ENCODE measurements around the gene SCYGR3.

DNA sequence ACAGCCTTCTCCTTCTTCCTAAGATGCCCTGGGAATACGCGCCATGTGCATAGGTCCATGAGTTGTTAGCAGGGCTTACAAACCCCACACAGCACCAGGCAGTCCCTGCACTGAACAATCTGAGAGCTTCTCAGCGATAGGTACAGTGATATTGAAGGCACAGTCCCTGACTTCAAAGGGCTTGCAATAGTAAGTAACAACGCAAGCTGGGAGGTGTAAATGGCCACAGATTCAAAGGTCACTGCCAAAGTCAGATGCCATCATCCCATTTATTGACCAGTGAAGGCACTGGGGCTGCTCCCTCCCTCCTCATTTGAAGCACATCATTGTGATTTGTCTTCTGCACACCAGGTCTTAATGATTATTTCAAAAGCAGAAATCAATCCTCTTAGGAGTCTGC, 541 bp upstream of the SCYGR3 start:
- no peak for TF ChIP-seq EP300 (IDR thresholded peaks at IDR 0.05; ENCODE audit: borderline replicate concordance)
- TF ChIP-seq EGR1 (IDR thresholded peaks at IDR 0.05) = no peak
- TF ChIP-seq TAF1 (IDR thresholded peaks at IDR 0.05; ENCODE audit: low read depth) = no peak
- TF ChIP-seq, protein P1, sequence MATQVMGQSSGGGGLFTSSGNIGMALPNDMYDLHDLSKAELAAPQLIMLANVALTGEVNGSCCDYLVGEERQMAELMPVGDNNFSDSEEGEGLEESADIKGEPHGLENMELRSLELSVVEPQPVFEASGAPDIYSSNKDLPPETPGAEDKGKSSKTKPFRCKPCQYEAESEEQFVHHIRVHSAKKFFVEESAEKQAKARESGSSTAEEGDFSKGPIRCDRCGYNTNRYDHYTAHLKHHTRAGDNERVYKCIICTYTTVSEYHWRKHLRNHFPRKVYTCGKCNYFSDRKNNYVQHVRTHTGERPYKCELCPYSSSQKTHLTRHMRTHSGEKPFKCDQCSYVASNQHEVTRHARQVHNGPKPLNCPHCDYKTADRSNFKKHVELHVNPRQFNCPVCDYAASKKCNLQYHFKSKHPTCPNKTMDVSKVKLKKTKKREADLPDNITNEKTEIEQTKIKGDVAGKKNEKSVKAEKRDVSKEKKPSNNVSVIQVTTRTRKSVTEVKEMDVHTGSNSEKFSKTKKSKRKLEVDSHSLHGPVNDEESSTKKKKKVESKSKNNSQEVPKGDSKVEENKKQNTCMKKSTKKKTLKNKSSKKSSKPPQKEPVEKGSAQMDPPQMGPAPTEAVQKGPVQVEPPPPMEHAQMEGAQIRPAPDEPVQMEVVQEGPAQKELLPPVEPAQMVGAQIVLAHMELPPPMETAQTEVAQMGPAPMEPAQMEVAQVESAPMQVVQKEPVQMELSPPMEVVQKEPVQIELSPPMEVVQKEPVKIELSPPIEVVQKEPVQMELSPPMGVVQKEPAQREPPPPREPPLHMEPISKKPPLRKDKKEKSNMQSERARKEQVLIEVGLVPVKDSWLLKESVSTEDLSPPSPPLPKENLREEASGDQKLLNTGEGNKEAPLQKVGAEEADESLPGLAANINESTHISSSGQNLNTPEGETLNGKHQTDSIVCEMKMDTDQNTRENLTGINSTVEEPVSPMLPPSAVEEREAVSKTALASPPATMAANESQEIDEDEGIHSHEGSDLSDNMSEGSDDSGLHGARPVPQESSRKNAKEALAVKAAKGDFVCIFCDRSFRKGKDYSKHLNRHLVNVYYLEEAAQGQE (IDR thresholded peaks at IDR 0.05; ENCODE audit: low read depth) = no peak
- TF ChIP-seq TEAD4 (IDR thresholded peaks at IDR 0.05) = no peak
- TF ChIP-seq TCF12 (IDR thresholded peaks at IDR 0.05; ENCODE audit: low read depth) = no peak
- TF ChIP-seq NFIC (IDR thresholded peaks at IDR 0.05) = no peak
- no peak for TF ChIP-seq RAD21 (IDR thresholded peaks at IDR 0.05; ENCODE audit: low read depth)
- TF ChIP-seq CEBPB (IDR thresholded peaks at IDR 0.05) = no peak
- TF ChIP-seq CREB1 (IDR thresholded peaks at IDR 0.05; ENCODE audit: low read depth) = no peak
- TF ChIP-seq, protein P2, sequence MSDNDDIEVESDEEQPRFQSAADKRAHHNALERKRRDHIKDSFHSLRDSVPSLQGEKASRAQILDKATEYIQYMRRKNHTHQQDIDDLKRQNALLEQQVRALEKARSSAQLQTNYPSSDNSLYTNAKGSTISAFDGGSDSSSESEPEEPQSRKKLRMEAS (IDR thresholded peaks at IDR 0.05) = no peak
- TF ChIP-seq, protein P3, sequence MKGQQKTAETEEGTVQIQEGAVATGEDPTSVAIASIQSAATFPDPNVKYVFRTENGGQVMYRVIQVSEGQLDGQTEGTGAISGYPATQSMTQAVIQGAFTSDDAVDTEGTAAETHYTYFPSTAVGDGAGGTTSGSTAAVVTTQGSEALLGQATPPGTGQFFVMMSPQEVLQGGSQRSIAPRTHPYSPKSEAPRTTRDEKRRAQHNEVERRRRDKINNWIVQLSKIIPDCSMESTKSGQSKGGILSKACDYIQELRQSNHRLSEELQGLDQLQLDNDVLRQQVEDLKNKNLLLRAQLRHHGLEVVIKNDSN (IDR thresholded peaks at IDR 0.05) = no peak
